ENCODE data around the gene SEMA3C.

SEMA3C gene

GRCh38 chr7:80826520-80827238, 92.2 kb downstream of the SEMA3C start:
- no peak for TF ChIP-seq CTCF (IDR thresholded peaks at IDR 0.05; ENCODE audit: insufficient read depth, low read depth, low read length, missing control alignments)
- peak; percentile 50 for DNase-seq (ENCODE audit: low read depth)
- H3K4me3 ChIP-seq (ENCODE audit: low read length): no peak overlapping the region

GRCh38 chr7:80825499-80825898, 93.4 kb downstream of the SEMA3C start:
- H3K4me3 ChIP-seq (ENCODE audit: low read length): no peak overlapping the region
- no peak for DNase-seq (ENCODE audit: low read depth)
- no peak for TF ChIP-seq CTCF (IDR thresholded peaks at IDR 0.05; ENCODE audit: insufficient read depth, low read depth, low read length, missing control alignments)

- no peak for TF ChIP-seq CTCF (IDR thresholded peaks at IDR 0.05; ENCODE audit: insufficient read depth, low read depth, low read length, missing control alignments)
- DNase-seq (ENCODE audit: low read depth): no peak
- no peak overlapping the region for H3K4me3 ChIP-seq (ENCODE audit: low read length)
Measured at GRCh38 chr7:80824253-80824652, 94.6 kb downstream of the SEMA3C start.

- no peak for DNase-seq (ENCODE audit: low read depth)
- H3K4me3 ChIP-seq (ENCODE audit: low read length): no peak overlapping the region
- TF ChIP-seq CTCF (IDR thresholded peaks at IDR 0.05; ENCODE audit: insufficient read depth, low read depth, low read length, missing control alignments): no peak
Measured at GRCh38 chr7:80823057-80823456, 95.8 kb downstream of the SEMA3C start.

GRCh38 chr7:80821771-80822319, 97.0 kb downstream of the SEMA3C start:
- TF ChIP-seq CTCF (IDR thresholded peaks at IDR 0.05; ENCODE audit: insufficient read depth, low read depth, low read length, missing control alignments): no peak
- no peak for DNase-seq (ENCODE audit: low read depth)

GRCh38 chr7:80819503-80819902, 99.3 kb downstream of the SEMA3C start:
- no peak for DNase-seq (ENCODE audit: low read depth)
- no peak for TF ChIP-seq CTCF (IDR thresholded peaks at IDR 0.05; ENCODE audit: insufficient read depth, low read depth, low read length, missing control alignments)
- no peak overlapping the region for H3K4me3 ChIP-seq (ENCODE audit: low read length)

More at GRCh38 chr7:80821771-80822319, 97.0 kb downstream of the SEMA3C start:
- H3K4me3 ChIP-seq (ENCODE audit: low read length): no peak overlapping the region

GRCh38 chr7:80818181-80818580, 100.7 kb downstream of the SEMA3C start:
- no peak for TF ChIP-seq CTCF (IDR thresholded peaks at IDR 0.05; ENCODE audit: insufficient read depth, low read depth, low read length, missing control alignments)
- H3K4me3 ChIP-seq (ENCODE audit: low read length): no peak overlapping the region
- DNase-seq (ENCODE audit: low read depth): no peak
